Stimulated activated CD4-positive, alpha-beta T cell treated with anti-CD3 and anti-CD28 coated beads, Interleukin-12 subunit alpha, Interleukin-12 subunit beta, amount 100 ng/mL, for 48 hours (primary cell): ENCODE data around the gene ABCC6.
"Not testable (repeated sequence)": the region's sequence is repeated elsewhere in the genome, so short reads cannot be mapped to it uniquely, and the experiment has no call there.

Experiments used
- DNase-seq, 3 donors: peaks; one replicate each; pipeline ENCODE4 v3.0.0-alpha.2; 2020; ENCODE audit warnings: low read depth in 2 of 3, low spot score in 1 of 3

ABCC6 gene

DNA sequence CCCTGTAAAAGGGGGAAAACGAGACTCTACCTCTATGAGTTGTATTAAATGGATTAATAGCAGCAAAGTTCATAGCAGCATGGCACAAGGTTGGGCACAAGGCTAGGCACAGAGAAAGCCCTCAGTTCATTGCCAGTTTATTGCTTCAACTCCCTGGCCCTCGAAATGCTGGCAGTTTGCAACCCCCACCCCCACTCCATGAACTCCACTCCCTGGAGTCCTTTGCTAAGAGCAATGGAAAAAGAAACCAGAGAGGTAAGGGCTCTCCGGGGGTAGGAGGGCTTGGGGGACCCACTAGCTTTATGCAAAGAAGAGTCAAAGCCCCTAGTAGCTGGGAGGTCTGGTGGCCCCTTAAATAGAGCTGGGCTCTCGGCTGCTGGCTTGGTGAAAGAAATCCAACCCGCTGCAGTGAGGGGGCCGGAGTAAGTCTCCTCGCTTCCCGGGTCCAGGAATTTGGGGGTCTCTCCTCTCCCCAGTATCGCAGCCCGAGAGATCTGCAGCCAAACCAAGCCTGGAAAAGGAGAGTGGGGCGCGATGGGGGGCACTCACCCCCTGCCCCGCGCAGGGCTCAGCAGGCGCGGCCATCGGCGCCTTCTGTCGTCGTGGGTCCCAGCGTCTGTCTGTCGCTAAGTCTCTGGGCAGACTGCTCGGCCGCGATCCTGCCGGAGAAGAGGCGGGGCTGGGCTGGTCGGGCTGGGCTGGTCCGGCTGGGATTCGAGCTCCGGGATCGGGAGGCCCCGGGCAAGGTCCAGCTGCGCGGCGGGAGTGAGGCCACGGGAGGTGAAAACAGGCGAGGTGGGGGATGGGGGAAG is at the start of gene ABCC6:
ABCC6 (minus strand) TSS at position 645 of the 812 bp plus-strand sequence; CDS start at position 585, 60 bp downstream.
- not testable (repeated sequence) for DNase-seq

DNA sequence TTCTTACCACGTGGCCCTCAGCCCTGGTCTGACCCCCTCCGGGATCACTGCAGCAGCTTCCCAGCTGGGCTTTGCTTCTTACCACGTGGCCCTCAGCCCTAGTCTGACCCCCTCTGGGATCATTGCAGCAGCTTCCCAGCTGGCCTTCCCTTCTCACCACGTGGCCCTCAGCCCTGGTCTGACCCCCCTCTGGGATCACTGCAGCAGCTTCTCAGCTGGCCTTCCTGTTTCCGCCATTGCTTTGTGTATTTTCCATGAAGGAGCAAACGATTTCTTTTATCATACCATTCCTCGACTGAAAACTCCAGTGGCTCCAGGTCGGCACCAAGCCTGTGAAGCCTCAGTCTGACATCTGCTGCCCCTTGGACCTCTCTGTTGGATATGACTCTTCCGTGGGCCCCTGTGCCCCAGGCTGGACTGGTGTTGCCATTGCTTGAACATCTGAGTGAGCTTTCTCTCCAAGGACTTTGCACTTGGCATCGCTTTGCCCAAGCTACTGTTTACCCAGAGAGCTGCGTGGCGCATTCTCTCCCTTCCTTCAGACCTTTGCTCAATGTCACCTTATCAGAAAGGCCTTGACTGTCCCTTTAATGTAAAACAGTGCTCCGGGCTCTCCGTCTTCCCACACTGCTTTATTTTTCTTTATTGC is 49.4 kb upstream of the ABCC6 start:
- not testable (repeated sequence) for DNase-seq

DNA sequence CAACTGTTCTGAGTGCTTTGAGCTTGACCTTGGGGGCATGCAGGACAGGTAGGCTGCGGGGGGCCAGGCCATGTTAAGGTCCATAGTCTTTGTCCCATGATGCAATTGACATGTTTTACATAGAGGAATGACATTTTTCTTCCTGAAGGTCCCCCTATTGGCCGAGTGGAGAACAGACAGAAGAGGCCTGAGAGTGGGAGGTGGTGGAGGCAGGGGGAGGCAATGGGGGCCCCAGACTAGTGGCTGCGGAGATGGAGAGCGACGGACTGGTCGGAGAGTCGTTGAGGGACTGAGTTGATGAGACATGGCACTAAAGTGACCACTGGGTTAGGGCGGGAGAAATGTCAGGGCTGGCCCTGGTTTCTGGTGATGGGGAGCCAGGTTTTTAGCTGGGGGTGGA is 48.4 kb upstream of the ABCC6 start:
- DNase-seq: not testable (repeated sequence)

DNA sequence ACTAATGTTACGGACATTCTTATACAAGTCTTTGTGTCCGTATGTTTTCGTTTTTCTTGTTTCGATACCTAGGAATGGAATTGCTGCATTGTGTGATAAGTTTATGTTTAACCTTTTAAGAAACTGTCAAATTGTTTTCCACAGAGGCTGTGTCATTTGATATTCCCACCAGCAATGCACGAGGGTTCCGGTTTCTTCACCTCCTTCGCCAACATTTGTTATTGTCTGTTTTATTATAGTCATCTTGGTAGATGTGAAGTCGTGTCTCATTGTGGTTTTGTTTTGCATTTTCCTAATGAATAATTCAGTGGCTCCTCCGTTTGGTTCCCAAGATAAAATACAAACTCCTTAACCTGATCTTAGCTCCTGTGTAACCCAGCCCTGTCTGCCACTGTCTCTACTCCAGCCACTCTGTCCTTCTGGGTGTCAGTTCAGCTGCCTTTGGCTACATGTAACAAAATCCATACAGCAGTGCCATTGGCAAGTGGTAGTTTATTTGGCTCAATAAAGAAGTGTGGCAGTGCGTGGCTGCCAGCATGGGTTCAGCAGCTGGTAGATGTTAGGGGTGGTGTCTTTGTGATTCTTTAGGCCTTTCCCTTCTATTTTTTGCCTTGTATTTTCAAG is 45.0 kb upstream of the ABCC6 start:
- DNase-seq: not testable (repeated sequence)

DNA sequence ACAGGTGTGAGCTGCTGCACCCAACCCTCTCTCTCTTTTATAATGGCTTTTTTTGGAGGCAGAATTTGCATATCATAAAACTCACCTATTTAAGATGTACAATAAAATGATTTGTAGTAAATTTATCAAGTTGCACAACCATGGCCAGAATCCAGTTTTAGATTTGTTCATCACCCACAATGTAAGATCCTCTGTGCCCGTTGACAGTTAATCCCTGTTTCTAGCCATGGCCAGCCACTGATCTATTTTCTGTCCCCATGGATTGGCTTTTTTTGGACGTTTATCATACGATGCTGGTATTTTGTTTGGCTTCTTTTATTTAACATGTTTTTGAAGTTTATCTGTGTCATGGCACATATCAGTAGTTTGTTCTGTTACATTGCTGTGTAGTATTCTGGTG is 44.4 kb upstream of the ABCC6 start:
- DNase-seq: not testable (repeated sequence)

DNA sequence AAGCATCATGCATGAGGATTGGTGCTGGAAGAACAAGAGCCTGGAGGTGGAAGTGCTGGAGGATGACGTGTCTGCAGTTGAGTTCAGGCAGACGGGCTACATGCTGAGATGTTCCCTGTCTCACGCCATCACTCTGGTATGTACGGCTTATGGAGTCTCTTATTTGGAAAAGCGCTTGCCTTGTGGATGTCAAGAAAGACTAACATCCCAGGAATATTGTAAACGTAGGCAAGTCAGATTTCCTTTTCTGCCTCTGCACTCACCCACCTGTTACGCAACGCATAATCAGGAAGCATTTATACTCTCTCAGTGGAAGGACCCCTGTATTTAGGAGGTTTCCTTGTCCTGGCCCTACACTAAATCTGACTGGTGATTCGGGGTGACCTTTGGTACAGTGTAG is 41.8 kb upstream of the ABCC6 start:
- not testable (repeated sequence) for DNase-seq

DNA sequence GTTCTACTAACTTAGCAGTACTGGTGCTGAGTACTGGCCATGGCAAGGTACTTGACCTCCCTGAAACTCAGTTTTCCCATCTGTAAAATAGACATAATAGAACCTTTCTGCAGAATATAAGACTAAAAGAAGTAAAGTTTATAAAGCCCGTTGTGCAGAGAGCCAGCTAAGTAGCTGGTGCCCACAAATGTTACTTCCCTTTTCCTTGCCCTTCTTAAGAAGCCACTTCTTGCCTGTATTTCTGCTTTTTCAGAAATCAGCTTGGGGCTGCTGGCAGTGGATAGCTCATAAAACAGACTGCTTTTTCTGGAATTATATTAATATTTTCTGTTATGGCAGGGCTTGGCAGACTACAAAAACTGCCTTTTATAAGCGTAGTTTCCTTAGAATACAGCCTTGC is 40.7 kb upstream of the ABCC6 start:
- DNase-seq: not testable (repeated sequence)

DNA sequence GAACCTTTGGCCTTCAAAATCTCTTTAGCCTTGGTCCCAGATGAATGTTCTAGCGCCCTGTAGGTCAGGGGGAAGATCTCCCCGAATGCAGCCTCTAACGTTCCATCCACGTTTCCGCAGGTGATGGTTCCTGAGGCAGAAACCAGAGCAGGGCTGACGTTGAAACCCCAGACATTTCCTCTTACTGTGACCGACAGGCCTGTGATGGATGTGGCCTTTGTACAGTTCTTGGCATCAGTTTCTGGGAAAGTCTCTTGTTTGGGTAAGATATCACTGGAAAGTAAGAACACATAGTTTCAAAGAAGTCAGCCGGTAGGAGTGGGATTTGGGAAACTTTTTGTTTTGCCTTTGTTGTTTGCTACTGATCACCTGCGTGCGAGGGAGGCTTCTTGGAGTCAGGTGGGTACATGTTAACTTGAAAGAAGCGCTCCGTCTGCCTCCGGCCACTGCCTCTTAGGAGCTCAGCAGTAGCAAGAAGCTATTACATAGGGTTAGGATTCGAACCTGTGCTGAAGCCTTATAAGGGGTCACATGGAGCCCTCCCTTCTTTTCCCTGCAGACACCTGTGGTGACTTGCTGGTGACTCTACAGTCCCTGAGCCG is 39.8 kb upstream of the ABCC6 start:
- not testable (repeated sequence) for DNase-seq

DNA sequence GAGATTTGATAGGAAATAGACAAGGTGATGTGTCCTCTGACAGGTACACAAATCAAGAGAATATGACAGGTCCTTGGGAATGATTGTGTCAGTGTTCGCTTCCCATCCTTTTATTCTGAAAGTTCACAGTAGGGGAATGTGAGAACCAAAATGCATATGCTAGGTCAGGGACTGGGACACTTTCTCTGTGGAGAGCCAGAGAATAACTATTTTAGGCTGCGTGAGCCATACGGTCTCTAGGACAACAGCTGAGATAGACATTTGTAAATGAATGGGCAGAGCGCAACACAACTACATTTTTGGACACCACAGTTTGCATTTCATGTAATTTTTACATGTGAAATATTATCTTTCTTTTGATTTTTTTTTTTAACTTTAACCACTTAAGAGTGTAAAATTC is 36.7 kb upstream of the ABCC6 start:
- DNase-seq: not testable (repeated sequence)

DNA sequence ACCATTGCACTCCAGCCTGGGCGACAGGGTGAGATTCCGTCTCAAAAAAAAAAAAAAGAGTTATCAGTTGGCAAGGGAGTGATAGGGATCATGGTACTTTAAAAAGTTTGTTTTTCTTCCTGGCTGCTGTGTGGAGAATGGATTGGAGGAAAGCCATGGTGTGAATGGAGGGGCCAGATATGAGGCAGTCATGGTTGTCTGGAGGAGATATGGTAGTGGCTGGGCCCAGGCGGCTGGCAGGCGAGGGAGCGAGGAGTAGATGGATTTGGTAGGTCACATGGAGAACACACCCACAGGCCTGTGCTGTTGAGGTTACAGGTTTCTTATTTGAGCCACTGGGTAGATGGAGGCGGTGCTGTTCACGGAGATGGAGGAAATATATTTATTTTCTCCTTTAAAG is 35.5 kb upstream of the ABCC6 start:
- not testable (repeated sequence) for DNase-seq

DNA sequence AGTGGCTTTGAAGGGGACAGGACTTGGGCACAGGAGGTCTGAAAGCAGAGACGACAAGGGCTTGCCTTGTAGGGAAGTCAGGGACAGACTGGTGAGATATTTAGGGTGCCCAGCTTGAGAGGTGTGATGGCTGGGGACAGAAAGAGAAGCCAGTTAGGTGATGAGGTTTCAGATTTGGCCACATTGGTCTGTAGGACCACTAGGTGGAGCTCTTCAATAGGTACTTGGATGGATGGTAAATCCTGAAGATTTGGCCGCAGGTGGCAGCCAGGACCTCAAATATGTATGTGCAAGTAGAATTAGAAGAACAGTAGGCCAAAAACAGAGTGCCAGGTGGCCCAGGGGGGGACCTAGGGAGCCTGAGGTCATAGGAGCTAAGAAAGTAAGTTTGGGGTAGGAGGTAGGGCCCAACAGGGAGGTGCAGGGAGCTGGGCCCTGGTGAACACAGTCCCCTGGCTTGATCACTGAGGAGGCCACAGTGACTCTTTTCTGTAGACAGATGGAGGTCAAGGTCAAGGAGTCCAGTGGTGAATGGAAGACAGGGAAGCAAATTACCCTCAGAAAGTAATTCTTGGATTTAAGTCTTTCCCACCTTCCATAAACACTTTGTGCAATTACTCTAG is 34.1 kb upstream of the ABCC6 start:
- not testable (repeated sequence) for DNase-seq

DNA sequence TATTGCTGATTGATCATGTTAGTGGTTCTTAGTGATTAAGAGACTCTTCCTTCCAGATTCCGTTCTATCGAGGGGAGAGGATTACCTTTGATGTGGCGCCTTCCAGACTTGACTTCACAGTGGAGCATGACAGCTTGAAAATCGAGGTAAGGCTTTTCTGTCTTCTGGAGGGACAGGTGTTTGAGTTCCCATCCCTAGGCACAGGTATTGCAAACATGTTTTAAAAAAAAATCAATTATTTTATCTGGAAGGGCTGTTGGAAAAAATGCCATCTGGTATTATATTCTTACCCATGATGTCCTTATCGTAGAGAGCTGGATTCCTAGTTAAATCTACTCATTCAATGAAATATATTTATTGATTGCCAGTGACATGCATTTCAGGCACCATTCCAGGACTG is 29.1 kb upstream of the ABCC6 start:
- not testable (repeated sequence) for DNase-seq

DNA sequence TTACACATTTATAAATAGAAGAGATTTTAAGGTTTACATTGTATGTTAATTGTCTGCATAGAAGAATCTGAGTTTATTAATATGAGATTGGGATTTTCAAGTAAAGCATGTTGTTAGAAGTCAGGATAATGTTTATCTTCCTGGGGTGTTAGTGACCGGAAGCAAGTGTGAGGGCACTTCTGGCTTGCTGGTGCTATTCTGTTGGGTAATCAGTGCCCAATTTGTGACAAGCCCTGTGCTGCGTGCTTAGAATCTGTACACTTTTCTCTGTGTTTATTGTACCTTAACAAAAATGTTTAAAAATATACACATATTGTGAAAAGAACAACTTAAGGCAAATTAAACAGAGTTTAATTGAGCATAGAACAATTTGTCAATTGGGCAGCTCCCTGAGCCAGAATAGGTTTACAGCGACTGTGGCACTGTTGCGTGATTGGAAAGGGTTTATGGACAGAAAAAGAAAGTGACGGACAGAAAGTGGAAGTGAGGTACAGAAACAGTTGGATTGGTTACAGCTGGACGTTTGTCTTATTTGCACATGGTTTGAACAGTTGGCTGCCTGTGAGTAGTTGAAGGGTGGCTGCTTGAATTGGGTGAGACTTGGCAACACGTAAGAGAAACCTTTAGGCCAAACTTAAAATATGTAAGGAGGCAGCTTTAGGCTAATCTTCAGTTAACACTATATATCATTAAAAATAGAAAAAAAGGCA is 26.5 kb upstream of the ABCC6 start:
- not testable (repeated sequence) for DNase-seq

DNA sequence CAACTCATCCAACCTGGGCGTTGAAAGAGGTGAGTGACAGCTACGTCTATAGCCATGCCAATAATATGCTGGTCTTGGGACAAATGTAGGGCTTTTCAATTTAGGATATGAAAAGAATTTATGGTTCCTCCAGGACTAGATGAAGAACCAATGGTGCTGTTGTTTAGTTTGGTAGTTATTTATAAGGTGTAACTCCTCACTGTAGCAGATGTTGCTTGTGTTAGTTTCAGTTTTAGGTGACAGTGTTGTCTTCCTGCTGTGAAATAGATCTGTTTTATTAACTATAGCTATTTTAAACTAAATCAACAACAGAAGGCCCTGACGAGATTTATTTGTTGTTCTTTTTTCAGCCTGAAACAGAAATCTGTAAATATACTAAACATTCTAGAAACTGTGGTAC is 24.1 kb upstream of the ABCC6 start:
- DNase-seq: not testable (repeated sequence)

DNA sequence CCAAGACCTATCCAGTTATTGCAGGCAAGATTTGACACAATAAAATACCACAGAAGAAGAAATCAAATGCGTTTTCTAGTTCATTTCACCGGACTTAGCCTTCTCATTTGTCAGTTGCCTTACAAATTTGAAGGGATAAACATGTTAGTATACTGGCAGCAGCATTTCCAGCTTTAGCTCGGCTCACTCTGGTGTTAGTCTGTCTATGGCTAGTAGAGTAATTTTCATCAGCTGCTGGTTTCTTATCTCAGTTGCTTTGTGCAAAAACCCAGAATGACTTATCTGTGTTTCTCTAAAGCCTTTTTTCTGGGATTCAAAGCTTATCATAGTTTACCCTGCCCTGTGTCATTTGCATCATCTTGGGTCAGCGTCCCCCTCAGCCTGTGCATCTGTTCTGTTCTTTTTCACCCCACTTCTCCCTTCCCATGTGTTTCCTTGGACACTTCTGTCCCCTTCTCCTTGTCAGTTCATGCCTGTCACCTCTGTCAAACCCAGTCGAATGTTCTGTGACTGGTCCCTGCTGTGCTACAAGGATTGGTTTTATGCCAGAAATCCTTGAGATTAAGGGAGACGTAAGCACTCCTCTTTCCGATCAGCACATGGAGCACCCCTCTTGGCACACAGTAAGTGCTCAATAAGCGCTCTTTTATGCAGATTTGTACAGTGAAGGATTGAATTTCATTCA is 23.4 kb upstream of the ABCC6 start:
- DNase-seq: not testable (repeated sequence)

DNA sequence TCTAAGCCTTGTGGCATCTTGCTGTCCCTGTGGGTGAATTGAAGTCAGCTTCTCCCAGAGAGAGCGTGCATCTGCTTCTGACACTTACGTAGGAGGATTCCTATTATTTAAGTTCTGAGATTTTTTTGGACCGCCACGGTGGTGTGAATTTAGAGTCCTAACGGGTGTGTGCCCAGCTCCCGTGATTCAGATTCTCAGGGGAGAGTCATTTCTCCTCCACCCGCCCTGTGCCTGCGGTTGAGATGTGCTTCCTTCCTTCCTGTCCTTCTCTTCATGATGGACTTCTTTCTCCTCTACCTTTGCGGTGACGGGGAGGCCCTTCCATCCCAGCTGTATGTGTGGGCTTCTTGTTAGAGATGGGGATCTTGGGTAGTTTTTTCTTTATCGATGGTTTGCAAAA is 20.6 kb upstream of the ABCC6 start:
- not testable (repeated sequence) for DNase-seq

DNA sequence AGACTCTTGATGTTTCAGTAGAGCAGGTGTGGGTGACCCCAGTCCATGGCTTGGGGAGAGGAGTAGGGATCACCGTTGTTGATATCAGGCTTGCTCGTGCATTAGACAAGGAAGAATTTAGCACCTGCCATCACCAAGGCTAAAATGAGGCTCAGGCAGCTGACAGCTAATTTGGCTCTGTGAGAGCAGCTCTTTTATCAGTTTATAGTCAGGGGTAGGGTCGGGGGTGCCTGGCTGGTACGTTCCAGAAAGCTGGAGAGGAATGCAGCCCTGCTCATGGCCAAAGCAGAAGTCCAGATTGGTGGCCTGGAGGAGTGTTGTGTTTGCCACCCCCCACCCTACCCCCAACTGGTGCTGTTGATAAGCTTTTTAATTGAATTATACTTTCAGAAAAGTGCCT is 17.4 kb upstream of the ABCC6 start:
- DNase-seq: not testable (repeated sequence)

DNA sequence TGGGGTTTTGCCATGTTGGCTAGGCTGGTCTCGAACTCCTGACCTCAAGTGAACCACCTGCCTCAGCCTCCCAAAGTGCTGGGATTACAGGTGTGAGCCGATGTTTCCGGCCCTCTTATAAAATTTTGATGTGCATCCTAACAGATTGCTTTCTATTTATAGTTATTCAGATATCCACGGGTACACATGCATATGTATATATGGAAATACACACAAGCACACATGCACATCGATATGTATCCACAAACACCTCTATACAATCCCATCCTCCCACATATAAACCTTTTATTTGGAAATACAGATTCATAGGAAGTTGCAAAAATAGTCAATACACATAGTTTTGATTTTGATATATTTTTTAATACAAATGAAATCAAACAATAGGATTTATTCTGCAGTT is 14.4 kb upstream of the ABCC6 start:
- DNase-seq: not testable (repeated sequence)

DNA sequence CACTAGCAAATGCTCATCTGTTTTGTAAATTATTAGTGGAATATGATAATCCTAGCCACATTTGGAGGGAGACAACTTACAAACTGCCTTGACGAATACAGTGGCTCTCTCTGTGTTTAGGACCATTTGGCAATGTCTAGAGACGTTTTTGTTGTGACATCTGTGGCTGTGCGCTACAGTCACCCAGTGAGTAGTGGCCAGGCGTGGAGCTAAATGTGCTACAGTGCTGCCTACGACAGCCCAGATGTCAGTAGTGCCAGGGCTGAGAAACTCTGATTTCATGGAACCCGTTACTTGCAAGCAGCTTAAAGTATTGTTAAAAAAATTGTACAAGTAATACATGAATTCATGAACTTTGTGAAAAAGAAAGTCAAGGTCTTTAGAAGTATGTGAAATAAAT is 13.8 kb upstream of the ABCC6 start:
- DNase-seq: not testable (repeated sequence)

DNA sequence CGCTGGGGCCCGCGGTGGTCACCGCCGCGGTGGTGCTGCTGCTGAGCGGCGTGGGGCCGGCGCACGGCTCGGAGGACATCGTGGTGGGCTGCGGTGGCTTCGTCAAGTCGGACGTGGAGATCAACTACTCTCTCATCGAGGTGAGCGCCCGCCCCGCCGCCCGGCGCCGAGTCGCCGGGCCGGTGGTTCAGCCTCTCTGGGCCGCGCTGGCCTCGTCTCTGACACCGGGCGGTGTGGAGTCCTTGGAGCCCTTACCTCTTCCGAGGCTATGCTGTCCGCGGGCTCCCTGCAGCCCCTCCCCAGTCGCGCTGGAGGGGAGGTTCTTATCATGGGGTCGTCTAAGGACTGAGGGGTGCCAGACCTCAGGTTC is 9.4 kb upstream of the ABCC6 start:
- not testable (repeated sequence) for DNase-seq
